HG03469 (cell line): Measurements from ENCODE around the gene GLP1R.
"Not testable (repeated sequence)": the region's sequence is repeated elsewhere in the genome, so short reads cannot be mapped to it uniquely, and the experiment has no call there.

ENCODE experiments used
- ATAC-seq: cut with Tn5 transposase; IDR thresholded peaks from one replicate; pipeline ENCODE4 v1.9.1; 2021; ENCODE audit warnings: mild to moderate bottlenecking, moderate library complexity, moderate number of reproducible peaks; ENCODE audit not compliant: unreplicated experiment

GLP1R gene

GRCh38 chr6:39114704-39115599 is 66.4 kb downstream of the GLP1R start, which contains the start of gene SAYSD1:
Gene SAYSD1, minus strand, starts transcription at chr6:39115186. Its CDS starts 97 bp downstream, at chr6:39115089.
- peak; percentile 72 for ATAC-seq

DNA sequence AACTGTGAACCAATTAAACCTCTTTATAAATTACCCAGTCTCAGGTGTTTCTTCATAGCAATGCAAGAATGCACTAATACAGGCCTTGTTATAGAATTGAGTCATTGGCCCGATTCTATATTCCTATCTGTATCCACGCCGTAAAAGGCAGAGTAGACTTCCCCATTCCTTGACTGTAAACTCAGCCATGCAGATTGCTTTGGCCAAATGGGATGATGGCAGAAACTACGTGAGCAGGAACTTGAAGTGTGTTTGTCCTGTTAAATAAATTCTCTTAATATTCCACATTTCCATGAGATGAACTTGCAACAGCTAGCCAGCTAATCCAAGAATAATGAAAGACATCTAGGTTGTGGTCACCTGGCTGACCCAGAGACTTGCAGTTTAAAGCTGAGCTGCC is 70.3 kb downstream of the GLP1R start:
- no peak for ATAC-seq

DNA sequence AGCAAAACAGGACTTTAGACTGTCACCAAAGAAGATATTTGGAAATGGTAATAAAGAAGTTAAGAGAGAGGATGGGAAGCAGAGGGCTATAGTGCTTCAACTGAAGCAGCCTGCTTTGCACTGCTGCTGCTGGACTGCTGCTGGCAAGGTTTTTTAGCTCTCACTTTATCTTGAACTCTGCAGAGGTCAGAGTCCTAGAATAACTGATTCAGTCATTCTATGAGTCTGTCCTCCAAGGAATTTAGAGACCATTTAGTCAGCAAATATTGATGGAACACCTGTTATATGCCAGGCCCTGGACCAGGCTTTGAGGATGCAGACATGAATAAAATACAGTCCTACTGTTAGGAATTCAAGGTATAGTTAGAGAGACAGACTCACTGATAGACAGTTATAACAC is 75.5 kb downstream of the GLP1R start:
- ATAC-seq: no peak

- ATAC-seq: no peak
These were observed 79.5 kb downstream of the GLP1R start for GRCh38 chr6:39128106-39128505.

DNA sequence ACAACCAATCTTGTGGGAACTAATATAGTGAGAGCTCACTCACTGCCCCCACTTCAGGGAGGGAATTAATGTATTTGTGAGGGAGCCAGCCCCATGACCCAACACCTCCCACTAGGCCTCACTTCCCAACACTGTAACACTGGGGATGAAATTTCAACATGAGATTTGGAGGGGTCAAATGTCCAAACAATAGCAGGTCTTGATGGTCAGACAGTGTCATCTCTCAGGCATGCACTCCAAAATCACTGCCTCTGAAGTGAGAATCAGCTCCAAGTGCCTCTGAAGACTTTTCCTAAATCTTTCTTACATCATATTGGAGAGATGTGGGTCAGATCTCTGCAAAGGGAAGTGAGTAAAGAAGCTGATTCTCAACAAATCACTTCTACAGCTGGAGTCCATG is 80.3 kb downstream of the GLP1R start:
- ATAC-seq: no peak

DNA sequence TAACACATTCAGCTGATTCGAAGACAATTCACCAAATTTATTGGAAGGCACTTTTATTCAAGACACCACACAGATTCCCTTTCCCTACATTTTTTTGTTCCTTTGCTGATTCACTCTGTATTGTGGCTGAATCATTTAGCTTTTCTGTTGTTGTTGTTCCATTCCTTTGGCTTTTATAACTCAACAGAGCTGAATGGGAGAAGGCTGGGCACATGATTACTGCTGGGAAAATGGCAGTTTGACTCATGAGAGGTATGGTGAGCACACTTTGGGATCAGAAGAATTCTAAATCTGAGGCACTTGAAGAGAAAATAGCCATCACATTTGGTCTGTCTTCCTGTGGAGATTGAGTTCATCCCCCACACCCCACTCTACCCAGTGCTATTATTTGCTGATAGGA is 82.1 kb downstream of the GLP1R start:
- no peak for ATAC-seq

DNA sequence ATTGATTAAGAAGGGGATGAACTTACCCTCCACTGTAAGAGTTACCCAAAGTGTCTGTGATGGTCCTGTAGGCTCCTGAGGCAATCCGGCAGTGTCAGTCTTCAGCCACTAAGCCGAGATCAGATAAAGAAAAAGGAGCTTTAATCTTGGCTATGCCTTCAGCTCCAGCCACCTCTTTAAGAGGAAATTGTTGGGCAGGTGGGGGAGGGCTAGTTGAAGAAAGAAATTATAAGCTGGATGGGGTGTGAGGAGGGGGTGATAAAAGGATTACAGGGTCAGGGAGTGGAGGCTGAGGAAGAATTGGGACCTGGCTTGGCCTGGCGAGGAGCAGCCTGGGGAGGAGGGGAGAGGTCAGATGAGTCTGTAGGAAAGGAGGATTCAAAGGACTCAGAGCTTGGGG is 86.2 kb downstream of the GLP1R start:
- ATAC-seq: not testable (repeated sequence)

GRCh38 chr6:39136207-39136606 is 87.6 kb downstream of the GLP1R start:
- not testable (repeated sequence) for ATAC-seq

DNA sequence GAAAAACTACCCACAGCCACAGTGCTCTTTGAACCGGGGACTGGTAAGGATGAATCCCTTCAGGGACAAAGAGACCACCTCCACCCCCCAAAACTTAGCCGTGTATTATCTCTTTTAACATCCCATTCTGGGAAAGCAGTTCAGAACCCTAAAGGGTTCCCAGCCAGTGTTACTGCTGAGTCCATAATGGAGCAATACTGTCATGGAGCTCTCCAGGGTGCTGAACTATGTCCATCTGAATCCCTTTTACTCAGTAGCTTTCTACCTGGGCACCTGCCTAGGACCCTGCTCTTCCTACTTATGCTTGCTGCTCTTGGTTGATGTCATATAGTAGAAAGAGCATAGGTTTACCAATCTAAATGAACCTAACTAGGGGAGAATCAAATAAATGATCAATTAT is 88.7 kb downstream of the GLP1R start:
- ATAC-seq: no peak
